Measurements from ENCODE around the gene ITGAL. TPM values are rescaled to one million over a fixed set of nuclear protein-coding genes. Genes with fewer than 3 reads are reported as not detected.

ITGAL gene
- total RNA-seq, 2 experiments from 2014 or later, result 566 to 685 TPM

GRCh38 chr16:30485818-30486436, 13.4 kb downstream of the ITGAL start:
- no peak for ATAC-seq
- Mint-ChIP-seq H3K4me1 (peaks cover 67% of the 10 kb centered on the region), H3K27me3 (no peaks in the 10 kb centered on the region), H3K9me3 (ENCODE audit: low read depth) (no peaks in the 10 kb centered on the region), H3K4me3 (no peak overlapping the region), H3K27ac (peak overlapping the region; percentile 57), H3K36me3 (peaks cover 78% of the 10 kb centered on the region)
- CTCF ChIA-PET, result interaction anchor here (1.1 kb wide), 1 partner anchor 112 kb away, joined by 7 read pairs; no protein-coding TSS in a partner anchor
- DNase-seq, result no peak

GRCh38 chr16:30488764-30489605, 16.4 kb downstream of the ITGAL start:
- Mint-ChIP-seq H3K36me3 (peaks cover 72% of the 10 kb centered on the region), H3K27me3 (no peaks in the 10 kb centered on the region), H3K4me3 (no peak overlapping the region), H3K4me1 (peaks cover 54% of the 10 kb centered on the region), H3K27ac (peak overlapping the region; percentile 60), H3K9me3 (ENCODE audit: low read depth) (no peaks in the 10 kb centered on the region)
- CTCF ChIA-PET, result interaction anchor here (0.6 to 4.6 kb wide), 5 partner anchors 10 to 172 kb away, joined by 3 to 26 read pairs (median 6); partner anchors contain the start of gene DCTPP1
- DNase-seq (no peak), ATAC-seq (no peak)

GRCh38 chr16:30490210-30490609, 17.7 kb downstream of the ITGAL start:
- Mint-ChIP-seq H3K27ac (peak overlapping the region; percentile 32), H3K36me3 (peaks cover 72% of the 10 kb centered on the region), H3K27me3 (no peaks in the 10 kb centered on the region), H3K4me1 (peaks cover 58% of the 10 kb centered on the region), H3K4me3 (no peak overlapping the region), H3K9me3 (ENCODE audit: low read depth) (no peaks in the 10 kb centered on the region)
- no peak for ATAC-seq
- CTCF ChIA-PET, result interaction anchor here (0.6 to 4.6 kb wide), 4 partner anchors 8 to 96 kb away, joined by 4 to 26 read pairs (median 6); no protein-coding TSS in a partner anchor
- DNase-seq, result no peak

- H3K4me1 Mint-ChIP-seq, result peaks cover 57% of the 10 kb centered on the region
- no peak overlapping the region for H3K4me3 Mint-ChIP-seq
- H3K36me3 Mint-ChIP-seq, result peaks cover 72% of the 10 kb centered on the region
- H3K27ac Mint-ChIP-seq, result peak overlapping the region; percentile 65
- CTCF ChIA-PET, result interaction anchor here (1.0 to 4.6 kb wide), 8 partner anchors 11 to 124 kb away, joined by 3 to 26 read pairs (median 4); partner anchors contain the start of genes ITGAL and ZNF689
- no peaks in the 10 kb centered on the region for H3K27me3 Mint-ChIP-seq
- ATAC-seq, result no peak
- H3K9me3 Mint-ChIP-seq (ENCODE audit: low read depth), result no peaks in the 10 kb centered on the region
- no peak for DNase-seq
Observed at GRCh38 chr16:30491229-30491628, 18.7 kb downstream of the ITGAL start.

- Mint-ChIP-seq H3K4me1 (peaks cover 53% of the 10 kb centered on the region), H3K9me3 (ENCODE audit: low read depth) (no peaks in the 10 kb centered on the region), H3K4me3 (no peak overlapping the region), H3K27ac (peak overlapping the region; percentile 65), H3K36me3 (peaks cover 69% of the 10 kb centered on the region), H3K27me3 (no peaks in the 10 kb centered on the region)
- DNase-seq (peak; percentile 59), ATAC-seq (peak; percentile 83)
- CTCF ChIA-PET, result interaction anchor here (0.8 to 4.6 kb wide), 9 partner anchors 12 to 124 kb away, joined by 3 to 26 read pairs (median 4); partner anchors contain the start of genes ITGAL and ZNF689
Observed at GRCh38 chr16:30491744-30492308, 19.3 kb downstream of the ITGAL start.

- CTCF ChIA-PET, result interaction anchor here (1.2 to 3.3 kb wide), 3 partner anchors 14 to 117 kb away, joined by 3 to 9 read pairs (median 3); partner anchors contain the start of genes DCTPP1 and ZNF689
- Mint-ChIP-seq H3K4me1 (peaks cover 41% of the 10 kb centered on the region), H3K36me3 (peaks cover 65% of the 10 kb centered on the region), H3K4me3 (no peak overlapping the region), H3K27ac (peak overlapping the region; percentile 57), H3K9me3 (ENCODE audit: low read depth) (no peaks in the 10 kb centered on the region), H3K27me3 (no peaks in the 10 kb centered on the region)
- no peak for DNase-seq
- no peak for ATAC-seq
Observed at GRCh38 chr16:30493941-30494488, 21.5 kb downstream of the ITGAL start.

- Mint-ChIP-seq H3K4me1 (peaks cover 34% of the 10 kb centered on the region), H3K27ac (no peak overlapping the region), H3K4me3 (no peak overlapping the region), H3K36me3 (peaks cover 63% of the 10 kb centered on the region), H3K27me3 (no peaks in the 10 kb centered on the region), H3K9me3 (ENCODE audit: low read depth) (no peaks in the 10 kb centered on the region)
- CTCF ChIA-PET, result interaction anchor here (1.2 to 1.4 kb wide), 2 partner anchors 65 to 116 kb away, joined by 3 read pairs; partner anchors contain the start of genes DCTPP1 and ZNF689
- DNase-seq, result no peak
- no peak for ATAC-seq
Observed at GRCh38 chr16:30494709-30495108, 22.2 kb downstream of the ITGAL start.

GRCh38 chr16:30499284-30499683, 26.7 kb downstream of the ITGAL start:
- CTCF ChIA-PET, result interaction anchor here (1.2 to 3.0 kb wide), 2 partner anchors 9 to 49 kb away, joined by 6 to 13 read pairs; no protein-coding TSS in a partner anchor
- H3K27ac Mint-ChIP-seq, result no peak overlapping the region
- ATAC-seq, result no peak

GRCh38 chr16:30503403-30504296, 31.1 kb downstream of the ITGAL start:
- H3K9me3 Mint-ChIP-seq (ENCODE audit: low read depth), result no peaks in the 10 kb centered on the region
- ATAC-seq (no peak), DNase-seq (no peak)
- no peaks in the 10 kb centered on the region for H3K27me3 Mint-ChIP-seq
- peaks cover 10% of the 10 kb centered on the region for H3K4me1 Mint-ChIP-seq
- H3K27ac Mint-ChIP-seq, result peak overlapping the region; percentile 32
- CTCF ChIA-PET, result interaction anchor here (2.0 kb wide), 1 partner anchor 95 kb away, joined by 6 read pairs; no protein-coding TSS in a partner anchor
- H3K4me3 Mint-ChIP-seq, result no peak overlapping the region
- H3K36me3 Mint-ChIP-seq, result peaks cover 45% of the 10 kb centered on the region

More at GRCh38 chr16:30499284-30499683, 26.7 kb downstream of the ITGAL start:
- no peaks in the 10 kb centered on the region for H3K27me3 Mint-ChIP-seq
- H3K4me3 Mint-ChIP-seq, result no peak overlapping the region
- H3K36me3 Mint-ChIP-seq, result peaks cover 46% of the 10 kb centered on the region
- H3K4me1 Mint-ChIP-seq, result peaks cover 16% of the 10 kb centered on the region
- DNase-seq, result no peak
- H3K9me3 Mint-ChIP-seq (ENCODE audit: low read depth), result no peaks in the 10 kb centered on the region

GRCh38 chr16:30509081-30509765, 36.7 kb downstream of the ITGAL start:
- Mint-ChIP-seq H3K4me3 (no peak overlapping the region), H3K27me3 (no peaks in the 10 kb centered on the region), H3K9me3 (ENCODE audit: low read depth) (no peaks in the 10 kb centered on the region), H3K27ac (no peak overlapping the region), H3K36me3 (peaks cover 70% of the 10 kb centered on the region), H3K4me1 (peaks cover 15% of the 10 kb centered on the region)
- ATAC-seq (no peak), DNase-seq (no peak)
- CTCF ChIA-PET, result interaction anchor here (1.7 kb wide), 1 partner anchor 60 kb away, joined by 6 read pairs; no protein-coding TSS in a partner anchor

- Mint-ChIP-seq H3K4me1 (peaks cover 18% of the 10 kb centered on the region), H3K27ac (no peak overlapping the region), H3K9me3 (ENCODE audit: low read depth) (no peaks in the 10 kb centered on the region), H3K27me3 (no peaks in the 10 kb centered on the region), H3K36me3 (peaks cover 73% of the 10 kb centered on the region), H3K4me3 (no peak overlapping the region)
- CTCF ChIA-PET, result interaction anchor here (0.8 to 2.2 kb wide), 6 partner anchors 13 to 92 kb away, joined by 3 to 6 read pairs (median 4); partner anchors contain the start of gene DCTPP1
- ATAC-seq, result no peak
- no peak for DNase-seq
Observed at GRCh38 chr16:30510376-30510938, 37.9 kb downstream of the ITGAL start.
